Islet precursor cell (in vitro differentiated cells): Measurements from ENCODE around the gene IKZF3.
"Not testable (repeated sequence)": the region's sequence is repeated elsewhere in the genome, so short reads cannot be mapped to it uniquely, and the experiment has no call there.

Experiments
- DNase-seq: peaks from one replicate; pipeline ENCODE4 v3.0.0-alpha.2; 2018

The IKZF3 gene

DNA sequence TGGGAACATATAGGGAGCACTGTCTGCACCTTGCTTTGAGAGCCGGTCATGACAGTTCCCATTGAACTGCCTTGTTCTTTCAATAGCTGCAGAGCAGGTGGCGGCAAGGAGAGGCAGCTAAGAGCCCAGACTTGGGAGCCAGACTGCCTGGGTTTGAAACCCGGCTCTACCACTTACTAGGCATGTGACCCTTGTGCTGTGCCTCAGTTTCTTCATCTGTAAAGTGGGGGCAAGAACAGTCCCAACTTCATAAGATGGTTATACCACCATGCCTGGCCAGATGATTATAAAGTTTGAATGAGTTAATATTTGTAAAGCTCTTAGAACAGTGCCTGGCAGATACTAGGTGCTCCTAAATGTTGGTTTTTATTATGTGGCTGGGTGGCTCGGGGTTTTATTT, 149.9 kb downstream of the IKZF3 start:
- no peak for DNase-seq

DNA sequence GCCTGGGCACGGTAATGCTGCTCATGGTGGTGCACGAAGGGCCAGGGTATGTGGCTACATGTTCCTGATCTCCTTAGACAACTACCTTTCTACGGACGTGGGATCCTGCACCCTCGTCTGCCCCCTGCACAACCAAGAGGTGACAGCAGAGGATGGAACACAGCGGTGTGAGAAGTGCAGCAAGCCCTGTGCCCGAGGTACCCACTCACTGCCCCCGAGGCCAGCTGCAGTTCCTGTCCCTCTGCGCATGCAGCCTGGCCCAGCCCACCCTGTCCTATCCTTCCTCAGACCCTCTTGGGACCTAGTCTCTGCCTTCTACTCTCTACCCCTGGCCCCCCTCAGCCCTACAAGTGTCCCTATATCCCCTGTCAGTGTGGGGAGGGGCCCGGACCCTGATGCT, 152.3 kb downstream of the IKZF3 start:
- no peak for DNase-seq

DNA sequence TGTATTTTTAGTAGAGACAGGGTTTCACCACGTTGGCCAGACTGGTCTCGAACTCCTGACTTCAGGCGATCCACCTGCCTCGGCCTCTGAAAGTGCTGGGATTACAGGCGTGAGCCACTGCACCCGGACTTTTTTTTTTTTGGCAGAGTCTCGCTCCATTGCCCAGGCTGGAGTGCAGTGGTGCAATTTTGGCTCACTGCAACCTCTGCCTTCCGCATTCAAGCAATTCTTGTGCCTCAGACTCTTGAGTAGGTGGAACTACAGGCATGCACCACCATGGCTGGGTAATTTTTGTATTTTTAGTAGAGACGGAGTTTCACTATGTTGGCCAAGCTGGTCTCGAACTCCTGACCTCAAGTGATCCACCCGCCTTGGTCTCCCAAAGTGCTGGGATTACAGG, 153.0 kb downstream of the IKZF3 start:
- DNase-seq, result not testable (repeated sequence)

DNA sequence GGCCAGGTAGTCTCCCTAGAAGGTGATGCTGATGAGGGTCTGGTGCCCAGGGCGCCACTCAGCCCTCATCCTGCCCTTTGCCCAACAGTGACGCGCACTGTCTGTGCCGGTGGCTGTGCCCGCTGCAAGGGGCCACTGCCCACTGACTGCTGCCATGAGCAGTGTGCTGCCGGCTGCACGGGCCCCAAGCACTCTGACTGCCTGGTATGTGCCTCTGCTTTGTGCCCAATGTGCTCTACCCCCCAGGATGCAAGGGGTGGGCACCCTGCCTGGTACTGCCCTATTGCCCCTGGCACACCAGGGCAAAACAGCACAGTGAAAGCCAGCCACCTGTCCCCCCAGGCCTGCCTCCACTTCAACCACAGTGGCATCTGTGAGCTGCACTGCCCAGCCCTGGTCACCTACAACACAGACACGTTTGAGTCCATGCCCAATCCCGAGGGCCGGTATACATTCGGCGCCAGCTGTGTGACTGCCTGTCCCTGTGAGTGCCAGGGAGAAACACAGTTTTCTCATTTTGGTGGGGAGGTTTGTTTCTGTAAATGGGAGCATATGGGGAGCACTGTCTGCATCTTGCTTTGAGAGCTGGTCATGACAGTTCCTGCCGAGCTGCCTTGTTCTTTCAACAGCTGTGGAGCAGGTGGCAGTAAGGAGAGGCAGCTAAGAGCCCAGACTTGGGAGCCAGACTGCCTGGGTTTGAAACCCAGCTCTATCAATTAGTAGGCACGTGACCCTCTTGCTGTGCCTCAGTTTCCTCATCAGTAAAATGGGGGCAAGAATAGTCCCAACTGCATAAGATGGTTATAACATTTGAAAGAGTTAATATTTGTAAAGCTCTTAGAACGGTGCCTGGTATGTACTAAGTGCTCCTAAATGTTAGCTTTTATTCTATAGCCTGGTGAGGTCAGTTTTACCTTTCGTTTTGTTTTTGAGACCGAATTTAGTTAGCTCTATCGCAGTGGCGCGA, 153.8 kb downstream of the IKZF3 start:
- no peak for DNase-seq

DNA sequence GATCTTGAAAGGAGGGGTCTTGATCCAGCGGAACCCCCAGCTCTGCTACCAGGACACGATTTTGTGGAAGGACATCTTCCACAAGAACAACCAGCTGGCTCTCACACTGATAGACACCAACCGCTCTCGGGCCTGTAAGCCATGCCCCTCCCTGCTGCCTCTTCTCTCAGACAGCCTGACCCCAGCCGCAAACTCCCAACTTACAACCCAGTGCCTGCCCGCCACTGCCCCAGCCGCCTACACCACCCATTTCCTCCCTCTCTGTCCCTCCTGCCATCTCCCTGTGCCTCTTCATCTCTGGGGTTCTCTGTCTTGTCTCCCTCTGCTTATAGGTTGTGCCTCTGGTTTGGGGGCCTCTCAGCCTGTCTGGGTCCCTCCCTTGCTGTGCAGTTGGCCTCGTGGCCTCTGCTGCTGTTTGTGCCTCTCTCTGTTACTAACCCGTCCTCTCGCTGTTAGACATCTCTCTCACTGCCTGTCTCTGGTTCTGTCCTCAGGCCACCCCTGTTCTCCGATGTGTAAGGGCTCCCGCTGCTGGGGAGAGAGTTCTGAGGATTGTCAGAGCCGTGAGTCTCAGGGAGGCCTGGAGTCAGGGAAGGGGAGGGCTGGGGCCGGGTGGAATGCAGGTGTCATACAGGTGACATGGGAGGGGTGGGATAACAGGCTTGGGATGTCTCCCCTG, 154.7 kb downstream of the IKZF3 start:
- DNase-seq, result peak; percentile 54
